GM18505 (cell line): Measurements from ENCODE around the gene TMOD3.

Source experiments
- ATAC-seq: cut with Tn5 transposase; IDR thresholded peaks from one replicate; pipeline ENCODE4 v1.9.1; 2021; ENCODE audit not compliant: unreplicated experiment
- POLR2A ChIP-seq: IDR thresholded peaks from 4 replicates; pipeline ENCODE4 v1.6.1; 2011; ENCODE audit warnings: borderline replicate concordance; ENCODE audit not compliant: insufficient read depth, insufficient read length; ENCODE audit errors: extremely low read depth

TMOD3 gene

DNA sequence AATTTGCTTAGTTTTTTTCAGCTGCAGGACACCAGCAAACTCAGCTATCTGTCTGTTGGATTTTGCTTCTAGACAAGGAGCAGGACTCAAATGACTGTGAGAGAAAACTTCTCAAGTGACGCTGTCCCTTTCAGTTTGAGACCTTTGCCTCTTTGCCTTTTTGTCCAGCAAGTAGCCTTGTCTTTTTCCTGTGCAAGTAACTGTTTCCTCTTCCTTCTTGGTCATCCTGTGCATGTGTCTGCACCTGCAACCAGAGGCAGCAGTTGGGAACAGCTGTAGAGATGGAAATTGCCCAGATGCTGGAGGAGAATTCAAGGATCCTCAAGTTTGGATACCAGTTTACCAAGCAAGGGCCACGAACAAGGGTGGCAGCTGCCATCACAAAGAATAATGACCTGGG lies 23.3 kb upstream of the TMOD3 start:
- no peak for ATAC-seq
- TF ChIP-seq POLR2A: no peak

- ATAC-seq: no peak
- TF ChIP-seq POLR2A: no peak
These were observed 20.0 kb upstream of the TMOD3 start for GRCh38 chr15:51809457-51809856.

DNA sequence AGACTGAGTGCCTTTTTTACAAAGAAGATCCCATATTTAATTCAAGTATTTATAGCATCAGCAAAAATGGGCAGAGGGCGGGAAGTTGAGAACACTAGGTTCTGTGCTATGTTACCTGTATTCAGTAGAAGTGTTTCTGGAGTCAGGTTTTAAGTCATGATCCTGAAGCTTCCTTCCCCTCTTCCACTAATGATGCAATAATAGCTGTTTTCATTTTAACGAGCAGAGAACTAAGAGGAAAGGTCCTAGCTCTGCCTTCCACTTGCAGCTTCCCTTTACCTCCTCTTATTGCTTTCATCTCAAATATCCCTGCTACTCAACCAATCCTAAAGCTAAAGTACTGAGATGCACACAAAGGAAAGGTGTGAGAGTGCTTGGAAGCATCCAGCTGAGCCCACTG lies 16.9 kb upstream of the TMOD3 start:
- no peak for TF ChIP-seq POLR2A
- no peak for ATAC-seq

GRCh38 chr15:51814606-51815005 lies 14.8 kb upstream of the TMOD3 start:
- ATAC-seq: no peak
- no peak for TF ChIP-seq POLR2A

DNA sequence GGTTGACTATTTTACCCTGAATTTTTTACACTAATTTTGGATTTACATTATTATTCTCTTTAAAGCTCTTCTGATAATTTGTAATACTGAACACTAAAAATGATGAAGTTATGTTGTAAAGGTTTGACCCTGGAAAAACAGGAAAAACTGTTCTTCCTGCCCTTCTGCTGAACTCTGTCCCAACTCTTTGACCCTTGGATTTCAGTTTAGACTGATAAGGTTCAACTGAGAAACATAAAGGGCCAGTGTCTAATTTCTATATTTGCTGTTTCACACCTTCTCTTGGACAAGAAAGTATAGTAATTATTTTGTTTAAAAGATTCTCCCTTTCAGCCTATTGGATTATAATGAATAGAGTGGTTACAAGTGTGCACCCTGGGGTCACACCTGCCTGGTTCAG lies 12.8 kb upstream of the TMOD3 start:
- no peak for TF ChIP-seq POLR2A
- no peak for ATAC-seq

- no peak for ATAC-seq
- no peak for TF ChIP-seq POLR2A
These were observed 11.3 kb upstream of the TMOD3 start for GRCh38 chr15:51818150-51818549.

DNA sequence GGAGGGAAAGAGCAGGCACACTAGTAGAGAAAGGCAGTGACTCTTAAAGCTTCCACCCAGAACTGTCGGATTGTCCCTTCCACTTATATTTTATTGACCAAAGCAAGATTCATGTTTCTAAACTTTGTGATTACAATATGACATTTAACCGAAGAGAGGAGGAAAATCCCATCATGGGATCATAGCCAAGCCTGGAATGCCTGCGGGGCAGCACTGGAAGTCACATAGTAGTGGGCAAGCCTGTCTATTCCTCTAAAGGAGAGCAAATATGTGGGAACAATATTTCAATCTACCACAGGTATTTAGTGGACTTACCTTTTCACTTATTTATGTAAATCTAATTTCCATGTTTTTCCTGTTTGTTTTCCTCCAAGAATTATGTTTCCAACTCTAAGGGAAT lies 3.8 kb upstream of the TMOD3 start:
- no peak for ATAC-seq

DNA sequence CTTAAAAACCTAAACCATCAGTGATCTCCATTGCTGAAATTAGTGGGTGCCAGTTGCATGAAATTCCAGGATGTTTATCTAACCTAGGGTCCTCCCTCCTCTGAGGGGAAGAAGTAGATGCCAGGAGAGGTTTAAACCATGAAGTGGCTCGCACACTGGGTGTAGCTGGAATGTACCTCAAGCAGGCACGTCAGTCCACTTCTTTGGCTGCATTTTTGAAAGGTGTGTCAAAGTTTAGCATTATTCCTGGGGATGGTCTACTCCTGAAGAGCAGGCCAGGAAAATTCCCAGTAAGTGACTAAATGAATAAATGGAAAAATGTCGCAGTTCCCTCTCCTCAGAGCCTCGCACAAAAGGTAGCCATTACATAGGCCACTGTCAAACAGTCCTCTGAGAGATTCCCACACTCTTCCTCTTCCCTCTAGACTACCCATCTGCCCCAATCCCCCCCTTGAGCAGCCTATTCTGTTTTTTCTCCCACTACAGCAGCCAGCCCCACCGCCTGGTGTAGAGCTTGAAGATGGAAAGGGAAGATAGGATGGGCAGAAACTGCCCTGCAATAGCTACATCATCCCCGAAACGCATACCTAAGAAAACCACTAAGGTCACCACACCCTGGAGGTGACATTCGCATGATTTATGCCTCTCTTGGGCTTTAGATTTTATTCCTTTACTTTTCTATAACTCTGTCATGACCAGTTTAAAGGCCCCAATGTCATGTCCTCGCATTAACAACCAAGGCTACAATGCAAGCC lies 655 bp upstream of the TMOD3 start:
- no peak for TF ChIP-seq POLR2A

More for the DNA sequence above, 3.8 kb upstream of the TMOD3 start:
- no peak for TF ChIP-seq POLR2A

DNA sequence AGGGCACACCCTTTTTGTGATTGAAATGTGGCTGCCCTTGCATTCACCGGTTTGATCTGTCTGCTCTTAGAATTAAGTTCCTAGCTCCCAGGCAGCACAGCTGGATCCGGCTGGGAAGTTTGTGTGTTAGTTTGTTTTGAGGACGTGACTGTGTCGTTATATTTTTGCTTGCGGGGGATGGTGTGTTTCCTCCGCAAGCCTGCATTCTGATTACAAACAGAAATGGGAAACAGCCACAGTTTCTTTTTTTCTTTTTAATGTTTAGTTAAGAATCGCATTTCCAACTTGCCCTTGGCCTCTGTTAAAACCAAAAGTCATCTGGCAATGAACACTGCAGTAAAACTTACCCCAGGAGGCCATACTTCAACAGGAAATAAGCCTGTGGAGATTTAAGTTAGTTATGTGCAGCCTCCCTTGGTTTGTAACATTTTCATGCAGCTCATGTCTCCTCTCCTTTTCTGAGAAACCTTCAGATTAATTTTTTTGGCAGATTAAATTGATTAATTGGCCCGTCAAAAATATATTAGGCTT lies 888 bp downstream of the TMOD3 start:
- no peak for TF ChIP-seq POLR2A
- no peak for ATAC-seq

More for the DNA sequence above, 655 bp upstream of the TMOD3 start:
- no peak for ATAC-seq

GRCh38 chr15:51833772-51834171 lies 4.3 kb downstream of the TMOD3 start:
- ATAC-seq: no peak

DNA sequence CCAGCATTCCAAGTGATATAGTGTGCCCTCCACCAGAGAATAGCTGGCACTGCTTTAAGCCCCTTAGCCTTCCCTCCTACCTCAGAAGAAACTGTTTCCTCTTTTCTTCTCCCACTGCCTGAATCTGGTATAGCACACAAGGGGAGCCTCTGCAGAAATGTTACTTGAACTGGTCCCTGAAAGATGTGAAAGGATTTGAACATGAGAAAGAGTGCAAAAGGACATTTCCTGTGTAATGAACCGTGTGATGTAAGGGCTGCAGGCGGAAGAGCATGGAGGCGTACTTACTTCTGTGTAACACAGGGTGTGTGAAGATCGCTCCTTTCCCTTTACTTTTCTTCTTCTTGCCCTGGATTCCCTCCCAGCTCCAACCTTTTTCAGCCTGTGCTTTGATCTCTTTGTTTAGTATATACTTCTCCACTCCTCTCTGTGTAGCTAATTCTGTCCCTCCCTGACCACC lies 8.4 kb downstream of the TMOD3 start:
- no peak for TF ChIP-seq POLR2A
- no peak for ATAC-seq

More at GRCh38 chr15:51833772-51834171, 4.3 kb downstream of the TMOD3 start:
- TF ChIP-seq POLR2A: no peak

DNA sequence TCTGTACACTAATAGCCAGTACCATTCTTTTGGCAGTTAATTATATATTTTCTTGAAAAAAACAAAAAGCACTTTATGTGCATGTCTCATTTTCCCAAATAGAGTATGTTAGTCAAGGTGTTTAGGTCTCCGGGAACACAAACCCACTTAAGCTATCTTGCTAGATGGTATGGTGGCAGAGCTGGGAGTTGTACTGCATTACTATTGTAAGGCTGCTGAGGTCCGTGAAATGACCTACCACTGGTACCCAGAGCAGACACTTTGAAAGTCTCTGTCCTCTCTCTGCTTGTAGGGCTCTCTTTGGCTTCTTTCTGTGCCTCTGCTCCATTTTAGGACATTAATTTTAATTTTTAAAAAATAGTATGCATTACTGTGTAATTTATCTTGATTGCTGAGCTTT lies 8.8 kb downstream of the TMOD3 start:
- no peak for TF ChIP-seq POLR2A
- no peak for ATAC-seq

- TF ChIP-seq POLR2A: no peak
- ATAC-seq: no peak
These were observed 11.2 kb downstream of the TMOD3 start for GRCh38 chr15:51840692-51841091.

- no peak for ATAC-seq
These were observed 12.1 kb downstream of the TMOD3 start for GRCh38 chr15:51841406-51842040.

More at GRCh38 chr15:51841406-51842040, 12.1 kb downstream of the TMOD3 start:
- no peak for TF ChIP-seq POLR2A
